IPS DF 6.9 (cell line): ENCODE data around the gene CPXM2.

ENCODE experiments used
- DNase-seq: peaks from one replicate; pipeline ENCODE4 v3.0.0-alpha.2; 2013; ENCODE audit warnings: low read depth, low spot score
- H3K27ac ChIP-seq: one replicate; pipeline ENCODE4 v1.5.1; 2013; ENCODE audit warnings: low read length, control low read depth
- H3K27me3 ChIP-seq: 2 replicates; pipeline ENCODE4 v1.6.1; 2013; ENCODE audit warnings: mild to moderate bottlenecking, low read length; ENCODE audit not compliant: control insufficient read depth, insufficient read depth
- H3K36me3 ChIP-seq: 2 replicates; pipeline ENCODE4 v1.6.1; 2013; ENCODE audit warnings: low read length; ENCODE audit not compliant: control insufficient read depth, insufficient read depth
- H3K4me1 ChIP-seq: 2 replicates; pipeline ENCODE4 v1.6.1; 2013; ENCODE audit warnings: low read length; ENCODE audit not compliant: control insufficient read depth, insufficient read depth
- H3K4me3 ChIP-seq: 2 replicates; pipeline ENCODE4 v1.5.1; 2013; ENCODE audit warnings: mild to moderate bottlenecking, low read length
- H3K9me3 ChIP-seq: 2 replicates; pipeline ENCODE4 v1.6.1; 2013; ENCODE audit warnings: low read length, inconsistent platforms; ENCODE audit not compliant: control insufficient read depth, insufficient read depth
- WGBS: extraction: QIAGEN DNeasy Blood & Tissue Kit; methylation state at CpG from one replicate; pipeline ENCODE4 v1.1.7; 2013; ENCODE audit warnings: mixed read lengths, missing lambda C conversion rate; ENCODE audit not compliant: insufficient read length, insufficient coverage; 5-methylcytosine and 5-hydroxymethylcytosine counted together

The CPXM2 gene

DNA sequence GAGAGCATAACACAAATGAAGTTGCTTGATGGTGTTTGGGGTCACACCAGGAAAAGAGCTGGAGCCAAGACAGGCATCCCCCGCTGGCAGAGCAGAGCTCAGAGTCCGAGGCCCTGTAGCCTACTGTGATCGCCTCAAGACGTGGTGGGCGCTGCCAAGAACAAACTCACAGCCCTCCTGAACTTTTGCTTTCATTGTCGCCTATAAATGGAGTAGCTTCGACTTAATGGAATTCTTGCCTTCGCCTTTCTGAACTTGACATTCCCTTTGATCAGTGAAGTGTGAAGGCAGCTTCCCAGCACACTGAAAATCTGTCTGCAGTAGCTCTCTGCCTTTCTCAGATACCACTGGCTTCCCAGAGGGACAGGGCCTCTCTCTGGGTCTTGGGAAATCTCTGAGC lies 21.3 kb downstream of the CPXM2 start:
- no peaks in the 10 kb centered on the region for H3K36me3 ChIP-seq
- no peak for DNase-seq

DNA sequence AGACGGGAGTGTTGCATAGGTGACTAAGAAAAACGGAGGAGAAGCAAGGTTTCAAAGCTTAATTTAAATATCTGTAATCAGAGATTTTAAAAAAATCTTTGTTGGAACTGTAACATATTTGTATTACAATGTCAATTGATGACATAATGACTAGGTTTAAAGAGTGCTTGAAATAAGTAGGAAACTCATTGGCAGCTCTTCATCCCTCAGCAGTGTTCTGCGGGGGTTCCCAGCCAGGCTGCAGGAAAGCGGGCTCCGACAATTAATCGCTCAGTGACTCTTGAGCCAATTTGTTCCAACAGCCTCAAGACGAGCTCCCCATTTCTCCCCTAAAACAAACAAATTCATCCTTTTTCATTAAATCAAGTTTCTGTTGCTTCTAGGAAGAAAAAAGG lies 22.6 kb downstream of the CPXM2 start:
- DNase-seq, result no peak
- H3K9me3 ChIP-seq, result no peaks in the 10 kb centered on the region
- H3K36me3 ChIP-seq, result no peaks in the 10 kb centered on the region
- no peak overlapping the region for H3K27ac ChIP-seq
- H3K4me1 ChIP-seq, result no peaks in the 10 kb centered on the region
- no peak overlapping the region for H3K4me3 ChIP-seq
- 100% methylated on average over 1 of the region's 7 CpGs for WGBS
- no peaks in the 10 kb centered on the region for H3K27me3 ChIP-seq

More for the DNA sequence above, 21.3 kb downstream of the CPXM2 start:
- WGBS, result no CpG with 5 or more reads among the region's 8 CpGs
- no peak overlapping the region for H3K4me3 ChIP-seq
- H3K27me3 ChIP-seq, result no peaks in the 10 kb centered on the region
- H3K4me1 ChIP-seq, result no peaks in the 10 kb centered on the region
- H3K9me3 ChIP-seq, result no peaks in the 10 kb centered on the region
- no peak overlapping the region for H3K27ac ChIP-seq

DNA sequence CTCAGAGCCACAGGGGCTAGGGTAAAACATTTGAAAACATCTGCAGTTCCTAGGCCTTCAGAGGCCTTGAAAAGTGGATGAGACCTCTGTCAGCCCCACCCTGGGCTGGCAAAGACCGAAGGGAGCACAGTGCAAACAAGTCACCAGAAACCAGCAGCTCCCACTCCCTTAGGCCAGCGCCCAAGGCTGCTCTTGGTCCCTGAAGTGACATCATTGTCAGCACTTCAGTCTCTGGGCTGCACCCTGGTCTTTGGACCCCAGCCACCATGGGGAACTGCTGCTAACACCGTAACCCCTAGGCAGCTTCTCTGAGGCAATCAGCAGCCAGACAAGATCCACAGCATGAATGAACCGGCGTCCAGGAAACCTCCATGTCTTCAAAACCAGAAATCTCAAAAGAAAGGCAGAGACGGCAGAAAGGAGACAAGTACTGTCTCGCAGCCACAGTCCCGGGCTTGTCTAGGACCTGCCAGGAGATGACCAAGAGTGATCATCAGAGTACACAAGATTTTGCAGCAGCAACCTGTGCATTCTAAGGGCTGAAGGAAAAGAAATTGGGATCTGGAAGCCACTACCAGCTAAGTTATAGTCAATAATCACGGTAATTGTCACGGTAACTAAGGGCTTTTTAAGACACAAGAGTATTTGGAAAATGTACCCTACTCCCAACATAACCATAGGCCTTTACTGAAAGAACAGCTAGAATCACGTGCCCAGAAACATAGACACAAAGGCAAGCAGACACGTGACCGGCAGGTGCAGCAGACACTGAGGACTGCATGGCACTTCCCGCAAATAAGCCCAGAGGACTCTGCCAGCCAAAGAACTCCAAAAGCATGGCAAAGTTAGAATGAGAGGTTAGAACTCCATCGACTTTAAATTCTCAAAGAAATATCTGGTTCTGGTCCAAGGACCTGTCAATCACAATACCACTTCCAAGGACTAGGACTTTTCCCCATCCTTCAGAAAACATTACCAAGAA lies 23.3 kb downstream of the CPXM2 start:
- no peak for DNase-seq
- H3K27me3 ChIP-seq, result no peaks in the 10 kb centered on the region
- H3K4me3 ChIP-seq, result no peak overlapping the region
- no peaks in the 10 kb centered on the region for H3K9me3 ChIP-seq
- no peak overlapping the region for H3K27ac ChIP-seq
- WGBS, result no CpG with 5 or more reads among the region's 15 CpGs
- H3K36me3 ChIP-seq, result no peaks in the 10 kb centered on the region
- no peaks in the 10 kb centered on the region for H3K4me1 ChIP-seq

DNA sequence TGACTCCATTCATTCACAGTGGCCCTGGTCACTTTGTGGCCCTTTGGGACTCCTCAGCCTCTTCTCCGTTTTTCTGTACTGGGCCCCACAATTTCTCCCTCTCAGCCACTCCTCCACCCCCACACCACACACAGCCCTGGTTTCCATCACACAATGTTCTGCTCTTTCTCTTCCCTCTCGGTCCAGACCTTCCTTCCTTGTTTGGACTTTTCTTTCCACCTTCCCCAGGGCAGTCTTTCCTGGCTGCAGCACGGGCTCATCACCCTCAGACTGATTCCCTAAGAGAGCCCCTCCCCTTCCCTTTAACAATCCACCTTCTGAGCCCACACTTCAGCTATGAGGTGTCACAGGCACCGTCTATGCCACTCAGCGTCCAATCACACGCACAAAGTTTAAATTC lies 25.7 kb downstream of the CPXM2 start:
- DNase-seq, result no peak
- Histone ChIP-seq H3K4me1 (no peaks in the 10 kb centered on the region), H3K27ac (no peak overlapping the region), H3K4me3 (no peak overlapping the region), H3K9me3 (no peaks in the 10 kb centered on the region), H3K36me3 (no peaks in the 10 kb centered on the region), H3K27me3 (no peaks in the 10 kb centered on the region)
- no CpG with 5 or more reads among the region's 6 CpGs for WGBS

DNA sequence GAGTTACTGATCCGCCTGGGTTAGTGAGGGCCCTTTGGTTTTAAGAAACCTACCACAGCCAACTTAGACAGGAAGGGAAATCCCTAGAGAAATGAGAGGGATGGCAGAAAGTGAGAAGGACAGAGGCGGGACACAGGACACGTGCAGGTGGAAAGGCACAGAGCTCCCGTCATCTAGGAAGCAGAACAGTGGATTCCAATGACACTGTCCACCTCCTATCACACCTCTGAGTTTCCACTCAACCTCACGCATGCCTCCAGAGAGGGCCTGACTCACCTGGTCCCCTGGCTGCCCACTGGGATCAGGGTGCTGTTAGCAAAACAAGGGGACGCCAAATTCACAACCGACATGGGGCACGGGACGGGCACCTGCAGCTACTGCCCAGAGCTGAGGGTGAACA lies 26.3 kb downstream of the CPXM2 start:
- no peaks in the 10 kb centered on the region for H3K27me3 ChIP-seq
- DNase-seq, result no peak
- H3K27ac ChIP-seq, result no peak overlapping the region
- WGBS, result no CpG with 5 or more reads among the region's 9 CpGs
- no peaks in the 10 kb centered on the region for H3K9me3 ChIP-seq
- no peaks in the 10 kb centered on the region for H3K36me3 ChIP-seq
- H3K4me1 ChIP-seq, result no peaks in the 10 kb centered on the region
- H3K4me3 ChIP-seq, result no peak overlapping the region

DNA sequence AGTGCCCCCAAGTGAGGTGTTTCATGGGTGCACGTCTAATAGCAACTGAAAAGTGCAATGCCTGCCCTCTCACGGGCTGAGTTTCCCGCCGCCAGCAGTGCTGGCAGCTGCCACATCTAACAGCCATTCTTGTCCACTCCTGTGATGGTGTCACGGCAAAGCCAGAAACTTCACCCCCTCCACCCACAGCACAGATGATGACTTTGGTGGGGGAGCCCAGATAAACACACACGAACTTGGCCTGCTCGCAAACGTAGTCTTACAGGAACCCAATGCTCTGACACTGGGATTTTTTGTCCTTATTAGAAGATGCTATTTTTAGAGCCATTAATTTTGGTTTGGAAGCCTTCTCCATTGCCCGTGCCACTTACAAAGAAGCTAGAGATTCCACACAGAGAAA lies 26.7 kb downstream of the CPXM2 start:
- no peaks in the 10 kb centered on the region for H3K36me3 ChIP-seq
- no peak overlapping the region for H3K27ac ChIP-seq
- WGBS, result no CpG with 5 or more reads among the region's 9 CpGs
- no peak overlapping the region for H3K4me3 ChIP-seq
- H3K27me3 ChIP-seq, result no peaks in the 10 kb centered on the region
- H3K9me3 ChIP-seq, result no peaks in the 10 kb centered on the region
- no peaks in the 10 kb centered on the region for H3K4me1 ChIP-seq
- no peak for DNase-seq

DNA sequence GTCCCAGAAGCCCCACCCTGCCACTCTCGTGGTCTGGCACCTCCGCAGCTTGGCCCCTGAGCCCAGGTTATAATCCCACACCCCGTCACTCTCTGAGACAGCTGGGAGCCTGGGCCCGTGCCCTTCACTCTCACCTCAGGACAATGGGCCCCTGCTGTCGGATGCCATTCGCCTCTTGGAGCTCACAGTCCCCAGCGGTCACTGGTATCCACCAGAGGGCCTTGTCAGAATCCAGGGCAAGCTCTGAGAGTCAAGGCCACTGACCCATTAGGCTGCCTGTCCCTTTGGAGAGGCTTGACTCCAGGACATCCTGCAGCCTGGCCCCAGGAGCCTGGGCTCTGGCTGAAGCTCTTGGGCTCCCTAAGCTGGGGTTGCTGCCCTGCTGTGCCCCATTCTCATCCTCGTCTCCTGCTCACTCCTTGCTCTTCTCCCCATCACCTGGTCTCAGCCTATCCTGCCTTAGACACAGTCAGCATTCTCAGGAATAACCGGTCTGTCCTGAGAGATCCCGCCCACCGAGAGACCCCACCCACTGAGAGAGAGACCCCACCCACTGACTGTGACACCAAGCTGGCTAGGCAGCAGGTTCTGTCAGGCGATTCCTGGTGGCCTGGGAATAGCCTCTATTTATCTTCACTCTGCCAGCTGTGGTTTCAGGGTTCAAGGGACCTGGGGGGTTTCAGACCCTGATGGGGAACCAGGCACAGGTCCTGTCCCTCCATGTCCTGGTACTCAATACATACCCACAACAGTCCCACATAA lies 27.7 kb downstream of the CPXM2 start:
- no peak overlapping the region for H3K27ac ChIP-seq
- H3K36me3 ChIP-seq, result no peaks in the 10 kb centered on the region
- no peak overlapping the region for H3K4me3 ChIP-seq
- no peaks in the 10 kb centered on the region for H3K27me3 ChIP-seq
- DNase-seq, result no peak
- no CpG with 5 or more reads among the region's 12 CpGs for WGBS
- H3K9me3 ChIP-seq, result no peaks in the 10 kb centered on the region
- no peaks in the 10 kb centered on the region for H3K4me1 ChIP-seq

DNA sequence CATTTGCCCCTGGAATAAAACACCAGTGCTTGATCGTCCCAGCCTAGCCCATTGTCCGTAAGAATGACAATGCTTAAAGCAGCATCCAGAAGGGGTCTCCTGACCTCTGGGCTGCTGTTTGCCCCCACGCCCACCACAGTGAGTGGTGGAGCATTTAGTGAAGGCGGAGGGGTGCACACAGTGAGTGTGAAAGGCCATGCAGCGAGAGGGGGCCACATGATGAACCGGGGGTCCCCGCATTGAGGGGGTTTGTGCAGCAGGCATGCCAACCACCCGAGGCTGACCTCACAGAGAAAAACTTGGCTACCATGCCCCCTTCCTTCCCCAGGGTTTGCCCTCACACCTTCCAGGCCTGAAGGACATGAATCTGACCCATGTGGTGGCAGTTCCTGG lies 28.4 kb downstream of the CPXM2 start:
- Histone ChIP-seq H3K4me1 (no peaks in the 10 kb centered on the region), H3K36me3 (no peaks in the 10 kb centered on the region), H3K27ac (no peak overlapping the region), H3K27me3 (no peaks in the 10 kb centered on the region), H3K9me3 (no peaks in the 10 kb centered on the region), H3K4me3 (no peak overlapping the region)
- no peak for DNase-seq
- no CpG with 5 or more reads among the region's 8 CpGs for WGBS

DNA sequence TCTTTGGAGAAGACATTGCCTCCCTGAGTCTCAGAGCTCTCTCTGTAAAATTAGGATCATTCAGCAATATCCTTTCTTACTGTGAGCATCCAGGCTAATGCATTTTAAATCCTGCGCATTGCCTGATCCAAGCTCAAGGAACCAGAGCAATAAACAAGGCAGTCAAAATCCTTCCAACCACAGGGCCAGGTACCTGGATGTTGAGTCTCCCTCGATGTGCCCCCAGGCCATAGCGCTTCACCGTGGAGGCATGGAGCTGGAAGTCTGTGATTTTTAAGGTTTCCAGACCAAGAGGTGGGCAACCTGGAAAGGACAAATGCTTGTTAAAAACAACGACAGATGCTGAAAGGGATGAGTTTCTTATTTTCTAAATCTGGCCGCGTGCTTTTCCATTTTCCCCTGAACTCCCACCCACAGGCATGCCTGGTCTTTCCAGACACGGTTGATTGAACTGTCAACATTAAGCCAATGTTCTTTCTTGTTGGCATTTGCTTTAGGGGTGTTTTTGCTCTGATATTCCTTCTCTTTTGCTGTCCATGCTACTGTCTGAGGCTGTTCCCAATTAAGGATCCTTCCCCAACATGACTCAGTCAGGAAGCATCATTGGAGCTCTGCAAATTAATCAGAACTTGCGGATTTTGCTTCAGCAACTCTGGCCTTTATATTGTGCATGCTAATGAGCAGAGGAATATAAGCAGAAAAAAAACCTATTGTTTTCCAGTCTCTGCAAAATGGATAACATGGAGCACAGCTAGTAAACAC lies 29.0 kb downstream of the CPXM2 start:
- no peak for DNase-seq
- Histone ChIP-seq H3K4me3 (no peak overlapping the region), H3K27me3 (no peaks in the 10 kb centered on the region), H3K9me3 (no peaks in the 10 kb centered on the region), H3K36me3 (no peaks in the 10 kb centered on the region), H3K4me1 (no peaks in the 10 kb centered on the region), H3K27ac (no peak overlapping the region)
- WGBS, result no CpG with 5 or more reads among the region's 9 CpGs

DNA sequence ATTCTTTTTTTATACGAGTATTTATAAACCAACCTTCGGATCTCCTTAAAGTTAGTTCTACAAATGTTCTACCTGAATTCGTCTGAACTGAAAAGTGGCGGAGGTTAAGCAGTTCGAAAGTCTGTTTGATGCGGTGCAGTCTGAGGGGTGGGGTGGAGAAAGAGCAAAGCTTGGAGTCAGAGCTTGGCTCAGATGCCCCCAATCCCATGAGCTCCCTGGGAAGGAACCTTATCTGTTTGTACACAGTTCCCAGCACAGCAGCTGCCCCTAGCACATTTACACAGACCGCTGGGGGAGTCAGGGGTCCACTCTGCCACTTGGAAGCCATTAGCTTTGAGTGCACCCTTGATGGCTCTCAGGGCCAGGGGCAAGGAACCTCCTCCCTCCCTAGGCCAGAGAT lies 30.8 kb downstream of the CPXM2 start:
- H3K36me3 ChIP-seq, result no peaks in the 10 kb centered on the region
- WGBS, result no CpG with 5 or more reads among the region's 7 CpGs
- DNase-seq, result no peak

More for the DNA sequence above, 30.8 kb downstream of the CPXM2 start:
- H3K27me3 ChIP-seq, result no peaks in the 10 kb centered on the region
- no peak overlapping the region for H3K27ac ChIP-seq
- H3K4me3 ChIP-seq, result no peak overlapping the region
- H3K9me3 ChIP-seq, result no peaks in the 10 kb centered on the region; the same call in 1 of the 2 replicates
- H3K4me1 ChIP-seq, result no peaks in the 10 kb centered on the region
